GM21576 (cell line): ENCODE results near the gene PREPL.
"Not testable (repeated sequence)": the region's sequence is repeated elsewhere in the genome, so short reads cannot be mapped to it uniquely, and the experiment has no call there.

Experiments
- ATAC-seq: cut with Tn5 transposase; IDR thresholded peaks from one replicate; pipeline ENCODE4 v1.9.1; 2021; ENCODE audit warnings: mild to moderate bottlenecking, moderate library complexity; ENCODE audit not compliant: unreplicated experiment

The PREPL gene

DNA sequence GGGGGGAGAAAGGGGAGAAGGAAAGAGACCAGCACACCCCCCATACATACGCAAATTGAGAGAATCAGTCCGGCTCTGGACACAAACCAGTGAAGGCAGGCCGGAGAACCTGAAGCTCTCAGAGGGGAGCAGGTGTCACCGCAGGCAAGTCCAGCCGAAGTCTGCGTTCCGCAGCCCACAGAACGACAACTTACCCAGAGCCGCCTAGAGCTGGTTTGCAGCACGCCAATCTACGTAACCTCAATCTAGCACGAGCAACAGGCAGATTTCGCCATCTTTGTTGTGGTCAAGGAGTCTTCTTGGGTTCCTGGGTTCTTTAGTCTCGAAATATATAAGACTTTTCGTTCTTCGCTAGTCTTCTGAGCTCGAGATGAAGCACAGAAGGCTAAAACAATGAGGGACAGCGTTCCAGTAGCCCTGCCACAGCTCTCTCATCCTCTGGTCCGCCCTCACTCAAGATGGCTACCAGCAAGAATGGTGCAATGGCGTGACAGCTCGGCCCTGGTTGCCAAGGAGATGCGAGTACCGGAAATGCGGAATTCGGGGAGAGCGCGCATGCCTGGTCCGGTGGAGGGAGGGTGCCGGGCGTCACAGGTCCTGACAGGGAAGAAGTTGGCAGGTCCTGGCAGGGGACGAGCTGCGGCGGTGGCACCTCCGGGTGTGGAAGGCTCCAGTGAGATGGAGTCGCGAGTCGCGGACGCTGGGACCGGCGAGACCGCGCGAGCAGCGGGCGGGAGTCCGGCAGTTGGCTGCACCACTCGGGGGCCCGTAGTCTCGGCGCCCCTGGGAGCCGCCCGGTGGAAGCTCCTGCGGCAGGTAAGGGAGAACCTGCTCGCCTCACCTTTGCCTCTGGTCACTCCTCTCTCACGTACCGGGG is at the start of gene PREPL, which contains the start of gene CAMKMT:
Gene PREPL (minus strand): TSS at position 165 of the 877 bp plus-strand sequence. CDS start 15,152 bp downstream, outside the sequence.
Gene CAMKMT (plus strand): TSS at position 618 of the 877 bp plus-strand sequence.
- ATAC-seq: peak; percentile 80

GRCh38 chr2:44398243-44398897 is 37.1 kb upstream of the PREPL start:
- no peak for ATAC-seq

DNA sequence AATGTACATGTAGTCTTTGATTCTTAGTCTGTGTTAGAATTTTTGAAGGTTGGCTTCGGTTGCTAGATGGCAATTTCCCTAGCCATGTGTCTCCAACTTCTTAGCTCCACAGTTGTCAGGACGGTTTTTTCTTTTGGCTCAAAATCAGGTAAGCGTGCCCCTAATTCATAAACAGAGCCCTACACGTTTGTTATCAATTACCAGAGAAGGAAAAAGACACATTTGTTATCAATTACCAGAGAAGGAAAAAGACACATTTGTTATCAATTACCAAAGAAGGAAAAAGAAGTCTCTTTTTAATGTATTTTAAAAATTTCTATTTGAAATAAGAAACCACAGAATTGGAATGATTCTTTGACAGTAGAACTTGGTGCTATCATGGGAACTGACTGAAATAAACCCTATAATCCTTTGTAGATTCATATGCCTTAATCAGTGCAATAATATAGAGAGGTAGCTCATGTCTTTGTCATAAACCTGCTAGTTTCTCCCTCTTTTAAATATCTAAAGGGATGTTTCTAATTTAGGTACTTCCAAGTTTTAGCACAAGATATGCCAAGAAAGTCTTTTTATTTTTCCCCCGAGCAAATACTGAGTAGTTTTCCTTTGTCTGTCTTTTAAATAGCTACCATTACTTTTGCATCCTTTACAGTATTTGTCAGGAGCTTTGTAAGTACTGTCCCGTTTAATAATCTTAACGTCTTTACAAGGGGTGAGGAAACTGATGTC is 36.3 kb upstream of the PREPL start:
- no peak for ATAC-seq

GRCh38 chr2:44392338-44392943 is 31.1 kb upstream of the PREPL start:
- ATAC-seq: no peak

- no peak for ATAC-seq
These were observed 28.6 kb upstream of the PREPL start for GRCh38 chr2:44389895-44390294.

DNA sequence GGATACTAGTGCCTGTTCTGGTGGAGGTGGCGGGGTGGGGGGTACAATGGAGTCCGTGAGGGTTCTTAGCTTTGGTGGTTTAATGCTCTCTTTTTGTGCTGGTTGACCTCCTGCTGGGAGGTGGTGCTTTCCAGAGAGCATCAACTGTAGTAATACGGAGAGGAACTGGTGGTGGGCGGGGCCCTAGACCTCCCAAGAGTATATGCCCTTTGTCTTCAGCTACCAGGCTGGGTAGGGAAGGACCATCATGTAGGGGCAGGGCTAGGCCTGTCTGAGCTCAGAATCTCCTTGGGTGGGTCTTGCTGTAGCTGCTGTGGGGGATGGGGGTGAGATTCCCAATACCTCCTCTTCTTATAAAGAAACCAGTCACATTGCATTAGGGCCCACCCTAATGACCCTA is 27.6 kb upstream of the PREPL start:
- ATAC-seq: no peak

- ATAC-seq: not testable (repeated sequence)
These were observed 23.9 kb upstream of the PREPL start for GRCh38 chr2:44385226-44385625.

DNA sequence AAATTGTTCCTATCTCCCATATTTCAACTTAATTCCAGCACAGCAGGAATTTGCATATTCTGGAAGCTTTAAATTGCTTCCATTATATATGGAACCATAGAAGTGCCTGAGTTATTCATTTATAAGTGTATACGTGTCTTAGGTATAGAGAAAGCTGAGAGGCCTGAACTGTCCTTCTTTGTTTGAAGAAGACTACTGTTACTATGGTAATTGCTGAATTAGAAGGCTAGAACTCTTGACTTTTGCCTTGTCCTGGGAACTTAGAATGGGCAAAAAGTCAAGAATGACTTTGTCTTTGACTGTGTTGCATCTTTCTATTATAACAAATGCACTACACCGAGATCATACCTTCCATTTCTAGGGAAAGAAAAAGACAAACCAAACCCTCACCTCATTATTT is 16.2 kb upstream of the PREPL start:
- ATAC-seq: no peak

GRCh38 chr2:44372246-44372645 is 11.0 kb upstream of the PREPL start:
- ATAC-seq: no peak

DNA sequence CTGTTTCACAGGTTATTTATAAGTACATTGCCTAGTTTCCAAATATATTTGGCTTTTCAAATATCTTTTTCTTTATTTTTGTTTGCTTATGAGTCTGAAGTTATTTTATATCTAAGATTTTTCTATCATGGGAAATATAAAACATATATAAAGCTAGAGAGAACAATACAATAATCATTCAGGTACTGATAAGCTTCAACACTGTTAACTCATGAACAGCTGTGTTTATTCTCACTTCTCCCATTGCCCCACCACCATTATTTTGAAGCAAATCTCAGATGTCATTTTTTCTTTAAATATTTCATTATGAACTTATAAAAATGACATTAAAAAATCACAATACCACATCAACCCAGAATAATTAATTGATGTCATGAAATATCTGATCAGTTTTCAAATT is 10.2 kb upstream of the PREPL start:
- no peak for ATAC-seq

DNA sequence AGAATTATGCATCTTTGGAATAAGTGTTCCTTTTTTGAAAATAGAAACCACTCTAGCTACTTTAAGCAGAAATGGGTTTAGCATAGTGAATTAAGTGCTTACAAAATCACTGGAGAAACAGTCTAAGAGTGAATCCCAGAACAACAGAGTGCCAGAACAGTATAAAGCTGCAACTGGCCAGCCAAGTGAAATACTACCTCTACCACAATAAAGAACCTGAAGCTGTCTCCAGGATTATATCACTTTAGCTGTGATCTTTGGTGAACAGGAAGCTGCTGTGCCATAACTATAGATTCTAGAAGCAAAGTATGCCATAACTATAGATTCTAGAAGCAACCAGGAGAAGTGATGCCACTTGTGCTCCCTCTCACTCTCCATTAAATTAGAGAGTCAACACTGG is 8.1 kb upstream of the PREPL start:
- ATAC-seq: no peak

GRCh38 chr2:44367591-44367990 is 6.3 kb upstream of the PREPL start:
- ATAC-seq: no peak

DNA sequence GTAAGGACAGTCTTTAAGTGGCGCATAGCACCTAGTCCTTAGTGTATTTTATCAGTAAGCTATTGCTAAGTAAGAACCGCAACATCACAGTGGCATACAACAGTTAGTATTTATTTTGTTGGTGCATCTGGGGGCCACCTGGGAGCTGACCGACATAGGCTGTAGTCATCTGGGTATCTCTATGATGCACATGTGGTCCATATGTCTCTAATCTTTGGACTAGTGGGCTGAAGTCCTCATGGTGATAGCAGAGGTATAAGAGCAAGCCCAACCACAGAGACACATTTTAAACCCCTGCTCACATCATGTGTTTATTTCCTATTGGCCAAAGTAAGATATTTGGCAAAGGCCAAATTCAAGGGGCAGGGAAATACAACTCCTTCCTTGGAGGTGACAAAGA is 3.3 kb upstream of the PREPL start:
- ATAC-seq: no peak

DNA sequence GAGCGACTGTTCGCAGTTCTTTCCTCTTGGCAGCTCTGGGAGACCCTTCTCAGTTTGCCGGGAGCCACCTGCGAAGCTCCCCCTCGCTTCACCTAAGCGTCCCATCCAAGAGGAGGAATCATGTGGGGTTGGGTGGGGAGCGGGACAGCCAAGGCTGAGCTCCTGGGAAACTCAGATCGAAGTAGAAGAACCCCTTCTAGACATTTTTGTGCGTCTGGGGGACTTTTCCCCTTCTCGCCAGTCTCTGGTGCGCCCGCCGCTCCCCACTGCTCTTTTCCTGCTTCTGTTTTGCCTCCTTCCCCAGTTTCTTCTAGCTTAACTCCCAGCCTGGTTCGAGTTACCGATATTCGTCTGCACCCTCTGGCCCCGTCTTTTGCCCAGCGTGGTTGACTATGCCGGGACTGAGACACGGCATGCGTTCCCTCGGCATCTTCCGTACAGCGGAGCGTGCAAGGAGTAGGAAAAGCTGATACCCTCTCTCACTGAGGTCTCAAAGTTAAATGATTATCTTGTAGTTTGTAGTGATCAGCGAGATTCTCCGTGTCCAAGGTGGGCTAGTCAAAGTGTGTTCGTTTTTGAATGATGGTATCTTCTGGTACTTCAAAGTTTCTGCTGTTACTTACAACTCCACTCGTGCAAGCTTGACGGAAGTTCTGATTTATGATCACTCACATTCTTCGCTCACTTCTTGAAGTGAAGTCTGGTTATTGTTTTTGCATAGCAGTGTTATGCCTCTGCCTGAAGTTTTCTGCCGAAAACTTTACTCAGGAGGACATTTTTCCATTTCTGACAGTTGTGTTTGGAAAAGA is 1.1 kb upstream of the PREPL start:
- ATAC-seq: peak; percentile 21

GRCh38 chr2:44360749-44361329 is 455 bp downstream of the PREPL start:
- peak; percentile 9 for ATAC-seq

DNA sequence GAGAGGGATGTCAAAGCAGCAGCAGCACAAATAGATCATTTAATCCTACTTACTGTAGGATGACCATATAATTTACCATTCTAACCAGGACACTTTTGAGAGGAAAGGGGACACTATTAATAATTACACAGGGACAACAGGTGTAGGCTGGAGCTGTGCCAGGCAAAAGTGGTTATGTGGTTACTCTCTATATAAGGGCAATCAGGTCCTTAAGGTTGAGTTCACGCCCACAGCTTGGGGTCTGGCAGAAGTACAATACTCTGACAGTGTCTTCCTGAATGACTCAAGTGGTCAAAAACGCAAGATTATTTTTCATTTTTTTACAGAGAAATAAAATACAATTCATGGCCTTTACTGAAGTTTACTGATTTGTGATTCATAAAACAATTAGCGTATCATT is 2.8 kb downstream of the PREPL start:
- no peak for ATAC-seq

- no peak for ATAC-seq
These were observed 6.5 kb downstream of the PREPL start for GRCh38 chr2:44354761-44355160.

GRCh38 chr2:44352510-44352909 is 8.8 kb downstream of the PREPL start:
- no peak for ATAC-seq

DNA sequence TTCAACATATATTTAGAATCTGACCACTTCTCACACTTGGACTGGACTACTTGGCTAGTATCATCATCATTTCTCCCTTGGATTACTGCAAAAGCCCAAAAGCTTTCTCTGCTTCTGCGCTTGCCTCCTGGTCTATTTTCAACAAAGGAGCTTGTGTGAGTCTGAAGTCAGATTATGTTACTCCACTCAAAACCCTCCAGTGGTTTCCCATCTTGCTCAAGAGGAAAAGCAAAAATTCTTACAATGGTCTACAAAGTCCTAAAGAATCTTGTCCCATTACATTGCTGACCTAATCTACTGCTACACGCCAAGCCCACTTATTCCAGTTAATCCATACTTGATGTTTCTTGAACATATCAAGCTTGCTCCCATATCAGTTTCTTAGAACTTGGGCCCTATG is 9.6 kb downstream of the PREPL start:
- ATAC-seq: no peak

GRCh38 chr2:44351088-44351487 is 10.2 kb downstream of the PREPL start:
- no peak for ATAC-seq
